ENCODE data around the gene KRT38.

The KRT38 gene

GRCh38 chr17:41483991-41484826, 43.4 kb upstream of the KRT38 start:
- no peak for TF ChIP-seq CTCF (IDR thresholded peaks at IDR 0.05; ENCODE audit: low read depth, low read length)
- in situ Hi-C loops (cut with HindIII; ENCODE audit: low sequenced_read_pairs) = no loop called here
- no peak overlapping the region for H3K4me3 ChIP-seq (ENCODE audit: low read depth, low read length)
- no peak for DNase-seq (ENCODE audit: low read depth, low spot score)

DNA sequence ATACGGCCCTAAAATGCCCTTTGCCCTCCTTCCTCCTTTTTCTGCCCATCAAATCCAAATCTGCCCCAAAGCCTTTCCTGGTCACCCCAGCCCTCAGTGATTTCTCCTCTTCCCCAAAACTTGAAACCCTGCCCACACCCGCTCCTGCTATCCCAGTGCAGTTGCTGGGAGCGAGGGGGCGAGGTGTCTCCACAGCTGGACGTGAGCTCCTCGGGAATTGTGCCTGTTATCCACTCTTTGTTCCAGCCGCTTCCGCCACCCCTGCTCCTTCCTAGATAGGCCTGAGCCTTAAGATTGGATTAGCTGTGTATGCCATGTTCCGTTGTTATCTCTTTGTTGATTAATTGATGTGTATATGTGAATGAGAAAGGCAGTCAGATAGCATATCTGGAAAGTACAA, 42.7 kb upstream of the KRT38 start:
- no peak overlapping the region for H3K4me3 ChIP-seq (ENCODE audit: low read depth, low read length)
- TF ChIP-seq CTCF (IDR thresholded peaks at IDR 0.05; ENCODE audit: low read depth, low read length) = no peak
- in situ Hi-C loops (cut with HindIII; ENCODE audit: low sequenced_read_pairs) = no loop called here
- no peak for DNase-seq (ENCODE audit: low read depth, low spot score)

GRCh38 chr17:41481036-41481435, 40.3 kb upstream of the KRT38 start, which contains the start of gene KRT35:
Gene KRT35, minus strand, starts transcription at chr17:41481151. Its CDS starts 54 bp downstream, at chr17:41481097.
- in situ Hi-C loops (cut with HindIII; ENCODE audit: low sequenced_read_pairs) = no loop called here
- no peak for TF ChIP-seq CTCF (IDR thresholded peaks at IDR 0.05; ENCODE audit: low read depth, low read length)
- no peak for DNase-seq (ENCODE audit: low read depth, low spot score)
- no peak within 1 kb of the TSS for H3K4me3 ChIP-seq (ENCODE audit: low read depth, low read length)

DNA sequence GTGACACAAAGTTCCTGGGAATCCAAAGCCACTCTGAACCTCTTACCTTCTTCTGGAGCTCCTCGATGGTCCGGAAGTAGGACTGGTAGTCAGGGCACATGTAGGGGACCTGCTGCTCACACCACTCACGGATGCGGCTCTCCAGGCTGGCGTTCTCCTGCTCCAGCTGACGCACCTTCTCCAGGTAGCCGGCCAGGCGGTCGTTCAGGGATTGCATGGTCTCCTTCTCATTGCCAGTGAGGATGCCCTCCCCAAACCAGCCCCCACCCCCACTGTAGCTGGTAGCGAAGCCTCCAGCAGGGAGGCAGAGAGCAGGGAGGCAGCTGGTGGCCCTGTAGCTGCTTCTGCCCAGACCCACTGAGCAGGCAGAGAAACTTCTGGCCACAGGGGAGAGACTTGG, 39.8 kb upstream of the KRT38 start:
- in situ Hi-C loops (cut with HindIII; ENCODE audit: low sequenced_read_pairs) = no loop called here
- TF ChIP-seq CTCF (IDR thresholded peaks at IDR 0.05; ENCODE audit: low read depth, low read length) = no peak

GRCh38 chr17:41480136-41480535, 39.4 kb upstream of the KRT38 start:
- in situ Hi-C loops (cut with HindIII; ENCODE audit: low sequenced_read_pairs) = no loop called here
- no peak overlapping the region for H3K4me3 ChIP-seq (ENCODE audit: low read depth, low read length)
- TF ChIP-seq CTCF (IDR thresholded peaks at IDR 0.05; ENCODE audit: low read depth, low read length) = no peak
- no peak for DNase-seq (ENCODE audit: low read depth, low spot score)

More for the DNA sequence above, 39.8 kb upstream of the KRT38 start:
- no peak overlapping the region for H3K4me3 ChIP-seq (ENCODE audit: low read depth, low read length)
- DNase-seq (ENCODE audit: low read depth, low spot score) = no peak

DNA sequence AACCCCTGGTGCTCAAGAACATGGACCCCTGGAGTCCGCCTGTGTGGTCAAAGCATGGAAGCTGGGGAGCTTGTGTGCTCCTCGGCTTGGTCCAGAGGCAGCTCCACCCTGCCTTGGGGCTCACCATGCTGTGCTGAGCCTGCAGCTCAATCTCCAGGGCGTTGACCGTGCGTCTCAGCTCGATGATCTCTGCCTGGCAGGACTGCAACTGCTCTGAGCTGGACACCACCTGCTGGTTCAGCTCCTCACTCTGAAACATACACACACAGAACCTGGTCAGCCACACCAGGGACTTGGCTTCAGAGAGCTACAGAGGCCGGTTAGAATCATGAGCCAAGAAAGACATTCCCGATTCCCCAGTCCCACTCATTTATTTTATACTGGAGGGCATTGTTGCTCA, 37.5 kb upstream of the KRT38 start:
- TF ChIP-seq CTCF (IDR thresholded peaks at IDR 0.05; ENCODE audit: low read depth, low read length) = no peak
- no peak overlapping the region for H3K4me3 ChIP-seq (ENCODE audit: low read depth, low read length)
- in situ Hi-C loops (cut with HindIII; ENCODE audit: low sequenced_read_pairs) = no loop called here
- no peak for DNase-seq (ENCODE audit: low read depth, low spot score)

Measured in astrocyte of the spinal cord (primary cell).